GM23248 (cell line): Measurements from ENCODE around the gene C19orf33.

Experiments
- EZH2 ChIP-seq: fragments of 200-600 bp; sonication (generic); IDR thresholded peaks from 2 replicates; pipeline ENCODE4 v1.6.1; 2018; ENCODE audit warnings: antibody characterized with exemption, mild to moderate bottlenecking; ENCODE audit not compliant: insufficient read depth, poor library complexity, severe bottlenecking
- EZH2phosphoT487 ChIP-seq: fragments of 200-600 bp; sonication (generic); IDR thresholded peaks from 2 replicates; pipeline ENCODE4 v1.6.1; 2018; ENCODE audit warnings: antibody characterized with exemption, moderate library complexity, mild to moderate bottlenecking, low read depth; ENCODE audit not compliant: insufficient read depth

- TF ChIP-seq EZH2 (no peak), EZH2phosphoT487 (no peak)
Measured at GRCh38 chr19:38315657-38316476, 11.8 kb downstream of the C19orf33 start, which contains the start of gene YIF1B.
